ENCODE data around the gene GTF2H1.

Gene GTF2H1

GRCh38 chr11:18321969-18322711 is at the start of gene GTF2H1, which contains the start of gene HPS5:
Gene GTF2H1 (plus strand): TSS chr11:18322567. CDS start chr11:18333075, 10,508 bp downstream.
Gene HPS5 (minus strand): TSS chr11:18322140. CDS start chr11:18317858, 4,282 bp downstream.
- DNase-seq (ENCODE audit: extremely low read depth, low read depth) = peak; percentile 93
- TF ChIP-seq CTCF (IDR thresholded peaks at IDR 0.05; ENCODE audit: low read depth, low read length) = no peak

- no peak for TF ChIP-seq CTCF (IDR thresholded peaks at IDR 0.05; ENCODE audit: low read depth, low read length)
- no peak for DNase-seq (ENCODE audit: extremely low read depth, low read depth)
Measured at GRCh38 chr11:18277565-18278271, 44.6 kb upstream of the GTF2H1 start.

- no peak for TF ChIP-seq CTCF (IDR thresholded peaks at IDR 0.05; ENCODE audit: low read depth, low read length)
- DNase-seq (ENCODE audit: extremely low read depth, low read depth) = no peak
Measured at GRCh38 chr11:18280438-18281045, 41.8 kb upstream of the GTF2H1 start.

- DNase-seq (ENCODE audit: extremely low read depth, low read depth) = no peak
- no peak for TF ChIP-seq CTCF (IDR thresholded peaks at IDR 0.05; ENCODE audit: low read depth, low read length)
Measured at GRCh38 chr11:18282626-18283025, 39.7 kb upstream of the GTF2H1 start.

GRCh38 chr11:18285841-18286240 is 36.5 kb upstream of the GTF2H1 start:
- DNase-seq (ENCODE audit: extremely low read depth, low read depth) = no peak
- no peak for TF ChIP-seq CTCF (IDR thresholded peaks at IDR 0.05; ENCODE audit: low read depth, low read length)

- TF ChIP-seq CTCF (IDR thresholded peaks at IDR 0.05; ENCODE audit: low read depth, low read length) = no peak
- DNase-seq (ENCODE audit: extremely low read depth, low read depth) = no peak
Measured at GRCh38 chr11:18288911-18289310, 33.5 kb upstream of the GTF2H1 start.

GRCh38 chr11:18294862-18295261 is 27.5 kb upstream of the GTF2H1 start:
- DNase-seq (ENCODE audit: extremely low read depth, low read depth) = no peak
- TF ChIP-seq CTCF (IDR thresholded peaks at IDR 0.05; ENCODE audit: low read depth, low read length) = no peak

Measured in AG09319 (cell line).